Activated CD4-positive, alpha-beta T cell treated with anti-CD3 and anti-CD28 coated beads, Interleukin-2, amount 50 U/mL, for 48 hours (primary cell): ENCODE measurements around the gene FNBP1.

Experiments used
- DNase-seq, 2 experiments: peaks; one replicate each; pipeline ENCODE4 v3.0.0-alpha.2; 2020

The FNBP1 gene

GRCh38 chr9:129871046-129871445 lies 171.9 kb downstream of the FNBP1 start:
- DNase-seq: no peak

GRCh38 chr9:129869585-129870501 lies 173.1 kb downstream of the FNBP1 start:
- DNase-seq: no peak

- peak; percentile 79 to 84 for DNase-seq
These were observed 174.0 kb downstream of the FNBP1 start for GRCh38 chr9:129868872-129869486.

GRCh38 chr9:129868023-129868871 lies 174.7 kb downstream of the FNBP1 start:
- no peak for DNase-seq

- DNase-seq: peak; percentile 36 to 41
These were observed 175.6 kb downstream of the FNBP1 start for GRCh38 chr9:129867136-129868022.

- peak; percentile 43 to 45 for DNase-seq
These were observed 176.4 kb downstream of the FNBP1 start for GRCh38 chr9:129866394-129867135.

- no peak for DNase-seq
These were observed 177.2 kb downstream of the FNBP1 start for GRCh38 chr9:129865668-129866320.

- DNase-seq: no peak
These were observed 177.9 kb downstream of the FNBP1 start for GRCh38 chr9:129864991-129865647.

GRCh38 chr9:129863059-129863690 lies 179.8 kb downstream of the FNBP1 start:
- DNase-seq: peak; percentile 71 to 81

- DNase-seq: no peak
These were observed 181.6 kb downstream of the FNBP1 start for GRCh38 chr9:129861447-129861827.

GRCh38 chr9:129860653-129861446 lies 182.1 kb downstream of the FNBP1 start:
- DNase-seq: peak; percentile 49 to 58

GRCh38 chr9:129858167-129858962 lies 184.6 kb downstream of the FNBP1 start:
- DNase-seq: no peak

GRCh38 chr9:129857207-129857606 lies 185.8 kb downstream of the FNBP1 start:
- no peak for DNase-seq

GRCh38 chr9:129854588-129855110 lies 188.3 kb downstream of the FNBP1 start:
- DNase-seq: no peak

- DNase-seq: no peak
These were observed 189.4 kb downstream of the FNBP1 start for GRCh38 chr9:129853614-129854013.

- DNase-seq: no peak
These were observed 190.4 kb downstream of the FNBP1 start for GRCh38 chr9:129852579-129852978.

GRCh38 chr9:129851821-129852220 lies 191.2 kb downstream of the FNBP1 start:
- DNase-seq: no peak
